Neural cell (in vitro differentiated cells): Measurements from ENCODE around the gene TRIM23.

Experiments
- CTCF ChIP-seq: fragments of 450-650 bp; IDR thresholded peaks from 2 replicates; pipeline ENCODE4 v1.5.1; 2014; ENCODE audit warnings: antibody characterized with exemption, mild to moderate bottlenecking, moderate library complexity; ENCODE audit not compliant: poor library complexity, severe bottlenecking
- RAD21 ChIP-seq: fragments of 450-650 bp; conservative IDR thresholded peaks from 2 replicates; pipeline ENCODE4 v1.6.1; 2014; ENCODE audit warnings: antibody characterized with exemption, mild to moderate bottlenecking, moderate library complexity

GRCh38 chr5:65624571-65625555 is 730 bp upstream of the TRIM23 start, which contains the start of the genes SHLD3 and TRAPPC13:
- TF ChIP-seq RAD21 (no peak), CTCF (no peak)
